Measurements from ENCODE around the gene ELAVL4. TPM values are rescaled to one million over a fixed set of nuclear protein-coding genes. Genes with fewer than 3 reads are reported as not detected.

The ELAVL4 gene
- total and polyA plus RNA-seq, 2 donors from 2014 or later: not detected

DNA sequence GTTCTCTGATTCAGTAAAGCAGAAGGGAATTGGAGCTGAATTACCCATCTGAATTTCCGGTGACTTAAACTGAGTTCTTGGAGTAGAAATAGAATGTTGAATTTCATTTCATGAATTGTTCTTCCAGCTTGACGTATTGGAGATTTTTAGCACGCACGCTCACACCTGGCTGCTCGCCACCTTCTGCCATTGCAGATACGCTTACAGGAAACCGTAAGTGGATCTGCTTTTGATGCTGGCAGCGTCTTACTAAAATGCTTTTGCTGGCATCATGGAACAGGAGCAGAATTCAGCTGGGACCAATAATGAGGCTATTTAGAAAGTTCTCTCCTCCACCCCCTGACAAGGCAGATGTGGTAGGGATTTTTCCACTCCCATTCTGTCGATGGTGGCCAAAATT is 17.7 kb upstream of the ELAVL4 start:
- no peak for FAIRE-seq
- H3K27ac ChIP-seq (ENCODE audit: low read depth in 2 of 2, low read length in 2 of 2): no peak overlapping the region
- TF ChIP-seq, protein P1, sequence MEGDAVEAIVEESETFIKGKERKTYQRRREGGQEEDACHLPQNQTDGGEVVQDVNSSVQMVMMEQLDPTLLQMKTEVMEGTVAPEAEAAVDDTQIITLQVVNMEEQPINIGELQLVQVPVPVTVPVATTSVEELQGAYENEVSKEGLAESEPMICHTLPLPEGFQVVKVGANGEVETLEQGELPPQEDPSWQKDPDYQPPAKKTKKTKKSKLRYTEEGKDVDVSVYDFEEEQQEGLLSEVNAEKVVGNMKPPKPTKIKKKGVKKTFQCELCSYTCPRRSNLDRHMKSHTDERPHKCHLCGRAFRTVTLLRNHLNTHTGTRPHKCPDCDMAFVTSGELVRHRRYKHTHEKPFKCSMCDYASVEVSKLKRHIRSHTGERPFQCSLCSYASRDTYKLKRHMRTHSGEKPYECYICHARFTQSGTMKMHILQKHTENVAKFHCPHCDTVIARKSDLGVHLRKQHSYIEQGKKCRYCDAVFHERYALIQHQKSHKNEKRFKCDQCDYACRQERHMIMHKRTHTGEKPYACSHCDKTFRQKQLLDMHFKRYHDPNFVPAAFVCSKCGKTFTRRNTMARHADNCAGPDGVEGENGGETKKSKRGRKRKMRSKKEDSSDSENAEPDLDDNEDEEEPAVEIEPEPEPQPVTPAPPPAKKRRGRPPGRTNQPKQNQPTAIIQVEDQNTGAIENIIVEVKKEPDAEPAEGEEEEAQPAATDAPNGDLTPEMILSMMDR (IDR thresholded peaks at IDR 0.05; ENCODE audit: borderline replicate concordance, extremely low read depth, insufficient read depth): no peak

DNA sequence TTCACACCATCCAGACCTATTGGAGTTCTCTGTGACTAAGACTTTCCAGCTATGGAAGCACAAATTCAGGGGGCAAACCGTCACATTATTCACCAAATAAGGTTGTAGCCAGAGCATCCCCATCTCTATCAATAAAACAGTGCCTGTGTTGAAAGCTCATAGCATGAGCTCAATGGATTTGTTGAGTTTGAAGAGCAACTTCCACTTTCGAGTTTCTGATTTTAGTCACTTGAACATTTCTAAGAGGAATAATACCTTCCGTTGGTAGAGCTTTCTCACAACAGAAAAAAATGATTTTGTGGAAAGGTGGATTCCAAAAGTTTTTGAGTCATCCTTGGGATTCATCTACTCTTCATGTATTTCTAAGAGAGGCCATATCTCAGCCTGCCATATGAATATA is 13.0 kb upstream of the ELAVL4 start:
- Histone ChIP-seq H3K27ac (ENCODE audit: low read depth in 2 of 2, low read length in 2 of 2) (no peak overlapping the region), H3K27me3 (ENCODE audit: control insufficient read depth, insufficient read depth, low read length) (no peaks in the 10 kb centered on the region), H3K4me1 (ENCODE audit: control insufficient read depth in 2 of 3, insufficient read depth in 2 of 3, low read depth in 1 of 3, low read length in 3 of 3) (no peaks in the 10 kb centered on the region), H3K9ac (ENCODE audit: low read length in 3 of 3) (no peak overlapping the region), H3K9me3 (ENCODE audit: control insufficient read depth in 2 of 3, insufficient read depth in 1 of 3, low read length in 3 of 3) (no peaks in the 10 kb centered on the region), H3K4me3 (ENCODE audit: low read length in 3 of 3) (no peak overlapping the region), H3K36me3 (ENCODE audit: control insufficient read depth in 2 of 3, insufficient read depth in 3 of 3, low read length in 3 of 3) (no peaks in the 10 kb centered on the region)
- TF ChIP-seq, protein P1 (IDR thresholded peaks at IDR 0.05; ENCODE audit: borderline replicate concordance, extremely low read depth, insufficient read depth): no peak
- FAIRE-seq (no peak), DNase-seq (no peak)
- intact Hi-C loops (cut with DNase I): no loop called here

More for the DNA sequence above, 17.7 kb upstream of the ELAVL4 start:
- Histone ChIP-seq H3K36me3 (ENCODE audit: control insufficient read depth in 2 of 3, insufficient read depth in 3 of 3, low read length in 3 of 3) (no peaks in the 10 kb centered on the region), H3K4me1 (ENCODE audit: control insufficient read depth in 2 of 3, insufficient read depth in 2 of 3, low read depth in 1 of 3, low read length in 3 of 3) (no peaks in the 10 kb centered on the region), H3K27me3 (ENCODE audit: control insufficient read depth, insufficient read depth, low read length) (no peaks in the 10 kb centered on the region), H3K9ac (ENCODE audit: low read length in 3 of 3) (no peak overlapping the region), H3K9me3 (ENCODE audit: control insufficient read depth in 2 of 3, insufficient read depth in 1 of 3, low read length in 3 of 3) (no peaks in the 10 kb centered on the region), H3K4me3 (ENCODE audit: low read length in 3 of 3) (no peak overlapping the region)
- no peak for DNase-seq
- intact Hi-C loops (cut with DNase I): no loop called here

DNA sequence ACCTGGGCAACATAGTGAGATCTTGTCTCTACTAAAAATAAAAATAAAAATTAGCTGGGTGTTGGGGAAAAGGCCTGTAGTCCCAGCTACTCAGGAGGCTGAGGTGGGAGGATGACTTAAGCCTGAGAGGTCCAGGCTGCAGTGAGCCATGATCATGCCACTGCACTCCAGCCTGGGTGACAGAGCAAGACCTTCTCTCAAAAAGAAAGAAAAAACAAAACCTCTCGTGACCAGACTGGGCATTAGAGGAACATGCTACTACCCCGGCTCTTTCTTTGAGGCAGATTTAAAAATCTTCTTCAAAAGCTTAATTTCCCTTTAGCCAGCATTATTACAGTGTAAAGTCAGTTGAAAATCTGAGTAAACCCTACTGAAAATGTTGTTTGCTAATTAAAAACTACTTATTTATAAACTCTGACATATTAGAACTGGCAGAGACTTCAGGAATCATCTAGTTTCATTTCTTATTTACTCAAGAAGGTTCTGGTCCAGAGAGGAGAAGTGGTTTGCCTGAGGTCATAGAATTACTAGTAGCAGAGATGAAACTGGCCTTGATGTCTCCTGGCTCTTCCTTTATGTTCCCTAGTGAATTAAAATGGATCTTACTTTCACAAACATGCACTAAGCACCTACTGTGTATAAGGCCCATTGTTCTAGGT is 11.6 kb upstream of the ELAVL4 start:
- intact Hi-C loops (cut with DNase I): no loop called here

More for the DNA sequence above, 11.6 kb upstream of the ELAVL4 start:
- Histone ChIP-seq H3K27ac (ENCODE audit: low read depth in 2 of 2, low read length in 2 of 2) (no peak overlapping the region), H3K9ac (ENCODE audit: low read length in 3 of 3) (no peak overlapping the region), H3K9me3 (ENCODE audit: control insufficient read depth in 2 of 3, insufficient read depth in 1 of 3, low read length in 3 of 3) (no peaks in the 10 kb centered on the region), H3K4me3 (ENCODE audit: low read length in 3 of 3) (no peak overlapping the region), H3K4me1 (ENCODE audit: control insufficient read depth in 2 of 3, insufficient read depth in 2 of 3, low read depth in 1 of 3, low read length in 3 of 3) (no peaks in the 10 kb centered on the region), H3K36me3 (ENCODE audit: control insufficient read depth in 2 of 3, insufficient read depth in 3 of 3, low read length in 3 of 3) (no peaks in the 10 kb centered on the region), H3K27me3 (ENCODE audit: control insufficient read depth, insufficient read depth, low read length) (no peaks in the 10 kb centered on the region)
- no peak for FAIRE-seq
- no peak for DNase-seq
- TF ChIP-seq, protein P1 (IDR thresholded peaks at IDR 0.05; ENCODE audit: borderline replicate concordance, extremely low read depth, insufficient read depth): no peak
